HG03196 (cell line): ENCODE data around the gene TPSG1.

Experiments
- ATAC-seq: cut with Tn5 transposase; IDR thresholded peaks from one replicate; pipeline ENCODE4 v1.9.1; 2021; ENCODE audit not compliant: unreplicated experiment

The TPSG1 gene

DNA sequence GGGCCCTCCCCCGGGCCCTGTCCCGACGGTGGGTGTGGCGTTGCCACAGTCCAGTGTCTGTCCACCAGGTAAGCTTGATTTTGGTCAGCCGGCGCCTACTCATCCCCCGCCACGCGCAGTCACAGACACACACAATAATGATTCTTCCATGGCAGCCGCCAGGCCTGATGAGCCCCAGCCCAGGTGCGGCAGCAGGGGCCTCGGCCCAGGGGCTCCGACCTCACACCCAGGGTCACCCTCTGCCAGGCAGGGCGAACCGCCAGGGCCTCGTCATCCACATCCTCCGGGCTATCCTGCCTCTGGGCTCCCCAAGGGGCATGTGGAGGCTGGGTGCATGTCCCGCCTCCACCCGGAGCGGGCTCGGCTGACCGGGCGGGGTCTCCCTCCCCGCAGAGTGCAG lies 7.5 kb downstream of the TPSG1 start:
- ATAC-seq: no peak

- ATAC-seq: no peak
Observed at GRCh38 chr16:1216681-1217400, 8.2 kb downstream of the TPSG1 start.

- no peak for ATAC-seq
Observed at GRCh38 chr16:1216296-1216619, 8.8 kb downstream of the TPSG1 start.

DNA sequence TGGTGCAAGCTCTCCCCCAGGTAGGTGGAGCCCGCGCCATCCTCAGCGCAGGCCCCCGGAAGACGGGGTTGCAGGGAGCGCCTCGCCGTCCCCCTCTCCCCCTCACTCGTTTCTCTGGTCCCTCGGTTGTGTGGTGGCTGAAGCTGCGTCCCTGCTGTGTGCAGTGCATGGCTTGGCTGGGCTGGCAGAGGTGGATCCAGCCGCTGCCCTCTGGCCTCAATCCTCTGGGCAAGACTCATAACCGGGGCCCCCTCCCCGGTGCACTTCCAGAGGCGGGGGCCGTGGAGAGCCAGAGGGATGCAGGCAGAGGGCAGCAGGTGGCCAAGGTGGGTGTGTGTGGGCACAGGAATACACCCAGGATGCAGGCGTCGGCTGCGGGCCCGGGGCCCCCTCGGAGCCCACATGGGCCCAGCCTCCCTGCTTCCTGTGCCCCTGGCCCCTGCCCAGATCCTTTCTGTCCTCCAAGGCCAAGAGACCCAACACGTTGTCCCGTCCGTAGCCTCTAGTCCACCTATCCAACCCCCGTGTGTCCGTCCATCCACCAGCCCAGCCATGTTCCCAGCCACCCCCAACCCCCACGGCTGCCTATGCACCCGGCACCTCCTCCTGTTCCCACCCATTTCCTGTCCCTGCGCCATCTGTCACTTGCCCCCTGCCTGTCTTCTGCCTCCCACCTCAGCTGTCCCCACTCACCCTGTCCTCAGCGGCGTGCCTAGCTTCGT lies 9.3 kb downstream of the TPSG1 start:
- ATAC-seq: no peak

DNA sequence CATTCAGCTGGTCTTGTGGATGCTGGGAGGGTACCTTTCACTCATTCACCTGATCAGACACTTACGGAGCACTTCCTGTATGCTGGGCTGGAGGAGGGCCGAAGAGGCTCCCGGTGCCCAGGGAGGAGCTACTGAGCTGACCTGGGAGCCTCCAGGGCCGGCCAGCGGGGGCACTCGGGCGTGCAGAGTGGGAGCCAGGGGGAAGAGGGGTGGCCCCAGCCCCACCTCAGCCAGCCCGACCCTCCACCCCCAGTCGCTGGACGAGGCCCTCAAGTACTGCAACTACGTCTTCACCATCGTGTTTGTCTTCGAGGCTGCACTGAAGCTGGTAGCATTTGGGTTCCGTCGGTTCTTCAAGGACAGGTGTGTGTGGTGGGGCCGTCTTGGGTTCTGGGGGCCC lies 10.3 kb downstream of the TPSG1 start:
- no peak for ATAC-seq

DNA sequence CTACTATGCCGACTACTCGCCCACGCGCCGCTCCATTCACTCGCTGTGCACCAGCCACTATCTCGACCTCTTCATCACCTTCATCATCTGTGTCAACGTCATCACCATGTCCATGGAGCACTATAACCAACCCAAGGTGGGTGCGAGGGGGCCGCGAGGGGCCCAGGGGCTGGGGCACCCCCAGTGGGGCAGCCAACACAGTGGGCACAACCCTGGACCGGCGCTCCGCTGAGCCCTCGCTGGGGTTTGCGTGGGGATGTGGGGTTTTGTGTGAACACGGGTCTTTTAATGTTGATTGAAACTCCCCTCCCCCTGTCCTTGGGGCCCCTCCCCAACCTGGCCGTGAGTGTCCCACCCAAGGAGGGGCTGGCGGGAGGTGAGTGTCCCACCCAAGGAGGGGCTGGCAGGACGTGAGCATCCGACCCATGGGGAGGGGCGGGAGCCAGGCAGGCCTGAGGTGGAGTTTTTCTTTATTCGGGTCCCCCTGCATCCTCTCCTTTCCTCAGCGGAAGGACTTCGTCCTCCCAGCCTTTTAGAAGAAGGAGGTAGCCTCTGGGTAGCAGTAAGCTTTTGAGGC lies 11.2 kb downstream of the TPSG1 start:
- no peak for ATAC-seq

GRCh38 chr16:1213231-1213630 lies 11.8 kb downstream of the TPSG1 start:
- ATAC-seq: no peak

DNA sequence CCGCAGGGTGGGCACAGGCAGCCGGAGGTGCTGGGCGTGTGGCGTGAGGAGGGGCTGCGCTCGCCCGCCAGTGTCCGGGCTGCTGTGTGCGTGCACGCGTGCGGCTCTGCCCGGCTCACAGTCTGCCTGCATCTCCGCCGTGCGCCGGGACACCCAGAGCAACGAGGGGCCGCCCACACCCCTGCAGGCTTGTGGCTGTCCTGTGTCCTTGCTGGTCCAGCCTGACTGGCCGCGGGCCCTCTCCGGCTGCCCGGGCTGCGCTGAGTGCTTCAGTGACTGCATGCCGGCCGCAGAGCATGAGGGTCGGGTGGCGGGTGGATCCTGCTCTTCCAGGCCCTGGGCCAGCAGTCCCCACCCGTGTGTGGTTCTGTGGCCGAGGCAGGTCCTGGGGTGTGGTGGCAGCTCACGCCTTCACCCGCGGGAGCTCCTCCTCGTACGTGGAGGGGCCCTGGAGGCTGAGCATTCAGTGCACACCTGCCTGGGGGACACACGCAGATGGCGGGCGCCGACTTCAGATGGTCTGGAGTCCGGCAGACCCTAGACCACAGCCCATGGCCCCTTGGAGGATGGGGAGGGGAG lies 12.4 kb downstream of the TPSG1 start:
- no peak for ATAC-seq

DNA sequence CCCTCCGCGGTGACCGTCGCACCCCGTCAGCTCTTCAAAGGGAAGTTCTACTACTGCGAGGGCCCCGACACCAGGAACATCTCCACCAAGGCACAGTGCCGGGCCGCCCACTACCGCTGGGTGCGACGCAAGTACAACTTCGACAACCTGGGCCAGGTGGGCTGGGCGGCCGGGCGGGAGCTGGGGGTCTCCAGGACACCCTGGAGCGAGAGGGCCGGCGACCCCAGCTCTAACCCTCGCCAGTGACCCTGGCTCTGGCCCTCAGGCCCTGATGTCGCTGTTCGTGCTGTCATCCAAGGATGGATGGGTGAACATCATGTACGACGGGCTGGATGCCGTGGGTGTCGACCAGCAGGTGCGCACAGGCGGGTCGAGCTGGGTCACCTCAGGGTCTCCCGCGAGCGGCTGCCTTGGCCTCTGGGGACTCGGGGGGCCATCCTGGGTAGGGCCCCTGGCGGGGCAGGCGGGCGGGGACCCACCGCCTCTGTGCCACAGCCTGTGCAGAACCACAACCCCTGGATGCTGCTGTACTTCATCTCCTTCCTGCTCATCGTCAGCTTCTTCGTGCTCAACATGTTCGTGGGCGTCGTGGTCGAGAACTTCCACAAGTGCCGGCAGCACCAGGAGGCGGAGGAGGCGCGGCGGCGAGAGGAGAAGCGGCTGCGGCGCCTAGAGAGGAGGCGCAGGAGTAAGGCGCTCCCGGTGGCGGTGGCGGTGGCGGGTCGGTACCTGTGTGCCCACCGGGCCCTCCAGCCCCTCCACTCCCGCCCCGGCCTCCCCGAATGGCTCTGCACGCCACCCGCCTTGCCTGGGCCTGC lies 13.4 kb downstream of the TPSG1 start:
- no peak for ATAC-seq

DNA sequence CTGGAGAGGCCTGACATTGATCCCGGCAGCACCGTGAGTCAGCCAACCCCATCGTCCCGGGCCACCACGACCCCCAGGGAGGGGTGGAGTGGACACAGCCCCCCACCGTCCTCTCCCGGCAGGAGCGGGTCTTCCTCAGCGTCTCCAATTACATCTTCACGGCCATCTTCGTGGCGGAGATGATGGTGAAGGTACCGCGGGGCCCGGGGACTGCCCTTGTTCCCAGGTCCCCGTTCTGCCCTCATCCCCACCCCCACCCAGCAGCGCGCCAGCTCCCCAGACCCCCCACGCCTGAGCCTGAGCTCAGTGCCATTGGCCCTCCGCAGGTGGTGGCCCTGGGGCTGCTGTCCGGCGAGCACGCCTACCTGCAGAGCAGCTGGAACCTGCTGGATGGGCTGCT lies 14.6 kb downstream of the TPSG1 start:
- ATAC-seq: no peak

- no peak for ATAC-seq
Observed at GRCh38 chr16:1209081-1209480, 16.0 kb downstream of the TPSG1 start.

DNA sequence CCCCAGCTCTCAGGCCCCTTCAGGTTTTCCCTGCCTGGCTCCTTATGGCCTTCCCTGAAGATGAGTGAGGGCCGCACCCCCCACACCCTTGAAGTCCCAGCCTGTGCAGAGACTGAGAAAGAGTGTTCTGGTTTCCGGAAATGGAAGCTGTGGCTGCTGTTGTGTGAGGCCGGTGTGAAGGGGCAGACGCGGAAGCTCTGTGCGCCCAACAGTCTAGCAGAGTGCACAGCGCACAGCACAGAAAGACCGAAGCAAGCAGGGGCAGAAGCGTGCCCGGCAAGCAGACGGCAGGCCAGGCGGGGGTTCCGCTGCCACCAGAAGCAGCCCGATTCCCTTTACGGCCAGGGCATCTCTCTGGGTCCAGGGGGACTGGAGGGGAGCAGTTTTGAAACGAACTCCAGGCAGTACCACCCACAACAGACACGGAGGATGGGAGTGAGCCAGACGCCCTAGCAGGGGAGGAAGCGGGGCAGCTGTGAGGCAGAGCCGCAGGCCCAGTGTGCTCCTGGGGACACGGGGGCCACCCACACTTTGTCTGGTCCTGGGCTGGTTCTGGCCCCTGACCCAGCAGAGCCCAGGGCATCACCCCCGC lies 16.7 kb downstream of the TPSG1 start:
- no peak for ATAC-seq

- ATAC-seq: no peak
Observed at GRCh38 chr16:1206786-1207185, 18.3 kb downstream of the TPSG1 start.

DNA sequence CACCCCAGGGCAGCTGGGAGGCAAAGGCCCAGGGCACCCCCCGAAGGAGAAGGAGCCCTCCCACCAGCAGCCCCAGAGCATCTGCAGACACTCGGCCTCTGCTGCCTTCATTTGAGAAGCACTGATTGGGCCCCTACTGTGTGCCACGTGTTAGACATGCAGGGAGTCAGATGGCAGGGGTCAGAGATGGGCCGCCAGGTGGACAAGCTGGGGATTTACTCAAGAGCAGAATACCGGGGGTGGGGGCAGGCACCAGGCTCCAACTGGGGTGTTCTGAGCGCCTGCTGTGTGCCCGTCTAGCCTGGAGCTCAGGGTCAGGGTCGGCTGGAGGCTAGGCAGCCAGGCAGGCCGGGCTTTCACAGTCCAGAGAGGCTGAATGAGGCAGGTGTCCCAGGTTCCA lies 18.7 kb downstream of the TPSG1 start:
- ATAC-seq: no peak

GRCh38 chr16:1204933-1205332 lies 20.1 kb downstream of the TPSG1 start:
- ATAC-seq: no peak

GRCh38 chr16:1202274-1202673 lies 22.8 kb downstream of the TPSG1 start:
- no peak for ATAC-seq

- ATAC-seq: no peak
Observed at GRCh38 chr16:1201444-1201843, 23.6 kb downstream of the TPSG1 start.

DNA sequence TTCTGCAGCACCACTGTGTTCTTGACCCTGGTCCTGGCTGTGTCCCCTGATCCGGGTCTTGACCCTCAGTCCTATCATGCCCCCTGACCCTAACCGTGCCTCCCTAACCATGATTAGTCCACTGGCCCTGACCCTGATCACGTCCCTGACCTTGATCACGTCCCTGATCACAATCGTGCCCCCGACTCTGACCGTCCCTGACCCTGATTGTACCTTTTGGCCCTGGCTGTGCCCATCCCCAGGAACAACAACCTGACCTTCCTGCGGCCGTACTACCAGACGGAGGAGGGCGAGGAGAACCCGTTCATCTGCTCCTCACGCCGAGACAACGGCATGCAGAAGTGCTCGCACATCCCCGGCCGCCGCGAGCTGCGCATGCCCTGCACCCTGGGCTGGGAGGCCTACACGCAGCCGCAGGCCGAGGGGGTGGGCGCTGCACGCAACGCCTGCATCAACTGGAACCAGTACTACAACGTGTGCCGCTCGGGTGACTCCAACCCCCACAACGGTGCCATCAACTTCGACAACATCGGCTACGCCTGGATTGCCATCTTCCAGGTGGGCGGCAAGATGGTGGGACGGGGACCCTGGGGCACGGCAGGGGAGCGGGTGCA lies 24.9 kb downstream of the TPSG1 start:
- ATAC-seq: no peak

- no peak for ATAC-seq
Observed at GRCh38 chr16:1199347-1200013, 25.6 kb downstream of the TPSG1 start.
